SK-N-SH (cell line): ENCODE measurements around the gene SMCP. TPM values are rescaled to one million over a fixed set of nuclear protein-coding genes. Genes with fewer than 3 reads are reported as not detected.

Experiments used
- CTCF ChIA-PET: fragments of 300-600, 350-600 bp; formaldehyde crosslinking; extraction: SDS; loops from one replicate; lab custom pipeline; 2021; lab: Yijun Ruan, JAX
- POLR2A ChIA-PET: fragments of 350-600 bp; sonication (Branson Sonifier 250); formaldehyde crosslinking; extraction: SDS; loops from one replicate; lab custom pipeline; 2020; ENCODE audit warnings: antibody characterized with exemption, inconsistent platforms; lab: Yijun Ruan, JAX
- DNase-seq: peaks from one replicate; pipeline ENCODE4 v3.0.0; 2012
- H2AFZ ChIP-seq: fragments of 200-600 bp; sonication (generic); 2 replicates; pipeline ENCODE4 v1.8.1; 2016; ENCODE audit warnings: antibody characterized with exemption, mild to moderate bottlenecking, low read depth
- H3F3A ChIP-seq: fragments of 200-600 bp; sonication (generic); replicated peaks from 2 replicates; pipeline ENCODE3; 2016; ENCODE audit warnings: antibody characterized with exemption, mild to moderate bottlenecking; ENCODE audit not compliant: insufficient read depth
- H3K27ac ChIP-seq, 2 experiments: fragments of 200-500 bp in 1 of 2; fragments of 200-600 bp in 1 of 2; sonication (Bioruptor generic) in 1 of 2; sonication (generic), shearing (Covaris generic) in 1 of 2; 2 replicates each; pipeline versions ENCODE4 v1.5.1 to v1.6.1; 2014 to 2016; ENCODE audit warnings: low read depth in 2 of 2, inconsistent platforms in 1 of 2, low read length in 1 of 2, mild to moderate bottlenecking in 1 of 2, mixed read lengths in 1 of 2
- H3K27me3 ChIP-seq: fragments of 200-600 bp; sonication (generic), shearing (Covaris generic); 2 replicates; pipeline ENCODE4 v1.6.1; 2016; ENCODE audit warnings: mixed run types; ENCODE audit not compliant: insufficient read depth
- H3K36me3 ChIP-seq, 2 experiments: fragments of 200-500 bp in 1 of 2; fragments of 200-600 bp in 1 of 2; sonication (Bioruptor generic) in 1 of 2; sonication (generic) in 1 of 2; replicated peaks in 1 of 2; 2 replicates each; pipeline versions ENCODE3 to v1.5.1; 2014 to 2016; ENCODE audit warnings: low read length in 1 of 2, mild to moderate bottlenecking in 1 of 2; ENCODE audit not compliant: insufficient read depth in 2 of 2, control insufficient read depth in 1 of 2
- H3K4me1 ChIP-seq, 2 experiments: fragments of 200-500 bp in 1 of 2; fragments of 200-600 bp in 1 of 2; sonication (Bioruptor generic) in 1 of 2; sonication (generic), shearing (Covaris generic) in 1 of 2; 2 replicates each; pipeline versions ENCODE4 v1.5.1 to v1.6.1; 2014 to 2016; ENCODE audit warnings: low read depth in 1 of 2, low read length in 1 of 2, mixed run types in 1 of 2; ENCODE audit not compliant: insufficient read depth in 2 of 2, control insufficient read depth in 1 of 2
- H3K4me2 ChIP-seq: fragments of 200-600 bp; sonication (generic), shearing (Covaris generic); 2 replicates; pipeline ENCODE4 v1.6.1; 2017; ENCODE audit warnings: mixed run types
- H3K4me3 ChIP-seq, 2 experiments: fragments of 200-500 bp in 1 of 2; fragments of 200-600 bp in 1 of 2; sonication (Bioruptor generic) in 1 of 2; sonication (generic), shearing (Covaris generic) in 1 of 2; 2 replicates each; pipeline versions ENCODE4 v1.5.1 to v1.8.1; 2014 to 2016; ENCODE audit warnings: low read depth in 2 of 2, inconsistent platforms in 1 of 2, low read length in 1 of 2, mild to moderate bottlenecking in 1 of 2, mixed read lengths in 1 of 2, moderate library complexity in 1 of 2
- H3K79me2 ChIP-seq: fragments of 200-600 bp; sonication (generic); 2 replicates; pipeline ENCODE4 v1.8.1; 2017; ENCODE audit warnings: mild to moderate bottlenecking; ENCODE audit not compliant: insufficient read depth
- H3K9ac ChIP-seq: fragments of 200-600 bp; sonication (generic); 2 replicates; pipeline ENCODE4 v1.6.1; 2017; ENCODE audit warnings: mixed run types
- H3K9me2 ChIP-seq: fragments of 200-600 bp; sonication (generic); 2 replicates; pipeline ENCODE4 v1.6.1; 2017; ENCODE audit warnings: mixed run types
- H3K9me3 ChIP-seq: fragments of 200-600 bp; sonication (generic); 2 replicates; pipeline ENCODE4 v1.6.1; 2017; ENCODE audit warnings: mixed run types, mild to moderate bottlenecking, moderate library complexity
- H4K20me1 ChIP-seq: fragments of 200-600 bp; sonication (generic); 2 replicates; pipeline ENCODE4 v1.6.1; 2017; ENCODE audit warnings: mild to moderate bottlenecking, mixed run types; ENCODE audit not compliant: insufficient read depth
- EP300 ChIP-seq, 2 experiments: IDR thresholded peaks; 2 replicates each; pipeline versions ENCODE4 v1.4.0 to v1.6.1; 2012; ENCODE audit warnings: borderline replicate concordance in 1 of 2, low read depth in 1 of 2, low read length in 1 of 2
- FOSL2 ChIP-seq: IDR thresholded peaks from 2 replicates; pipeline ENCODE4 v1.4.0; 2012; ENCODE audit warnings: low read depth, mild to moderate bottlenecking, moderate library complexity, borderline replicate concordance
- FOXJ3 ChIP-seq: sonication (generic); formaldehyde crosslinking; IDR thresholded peaks from 2 replicates; pipeline ENCODE4 v1.5.1; 2020; ENCODE audit warnings: mild to moderate bottlenecking, missing genetic modification reagents
- FOXM1 ChIP-seq: IDR thresholded peaks from 2 replicates; pipeline ENCODE4 v1.4.0; 2012; ENCODE audit warnings: low read depth, mild to moderate bottlenecking
- GATA2 ChIP-seq: sonication (generic); formaldehyde crosslinking; IDR thresholded peaks from 2 replicates; pipeline ENCODE4 v1.5.0; 2020; ENCODE audit warnings: mild to moderate bottlenecking, missing genetic modification reagents
- IRF3 ChIP-seq: fragments of 150-350 bp; IDR thresholded peaks from 2 replicates; pipeline ENCODE4 v1.6.1; 2016; ENCODE audit warnings: mild to moderate bottlenecking, low read depth, low read length
- MEF2A ChIP-seq: IDR thresholded peaks from 2 replicates; pipeline ENCODE4 v1.4.0; 2012; ENCODE audit warnings: low read depth, borderline replicate concordance
- NFIC ChIP-seq: IDR thresholded peaks from 2 replicates; pipeline ENCODE4 v1.4.0; 2012; ENCODE audit warnings: borderline replicate concordance
- NRF1 ChIP-seq: IDR thresholded peaks from 2 replicates; pipeline ENCODE4 v1.6.1; 2012; ENCODE audit warnings: low read depth, mild to moderate bottlenecking, low read length
- POLR2AphosphoS5 ChIP-seq: IDR thresholded peaks from 2 replicates; pipeline ENCODE4 v1.6.1; 2012; ENCODE audit warnings: low read depth, low read length
- RAD21 ChIP-seq: IDR thresholded peaks from 2 replicates; pipeline ENCODE4 v1.6.1; 2012; ENCODE audit warnings: mild to moderate bottlenecking, low read length
- RXRA ChIP-seq: IDR thresholded peaks from 2 replicates; pipeline ENCODE4 v1.4.0; 2012; ENCODE audit warnings: low read depth, mild to moderate bottlenecking, borderline replicate concordance
- TCF12 ChIP-seq: IDR thresholded peaks from 2 replicates; pipeline ENCODE4 v1.4.0; 2012
- TEAD4 ChIP-seq: IDR thresholded peaks from 2 replicates; pipeline ENCODE4 v1.4.0; 2012; ENCODE audit warnings: mild to moderate bottlenecking, borderline replicate concordance; ENCODE audit not compliant: insufficient read depth
- YY1 ChIP-seq: IDR thresholded peaks from 2 replicates; pipeline ENCODE4 v1.4.0; 2012; ENCODE audit warnings: low read depth, mild to moderate bottlenecking
- WGBS: methylation state at CpG from one replicate; pipeline ENCODE4 v1.1.6; 2017; ENCODE audit warnings: low lambda C conversion rate; 5-methylcytosine and 5-hydroxymethylcytosine counted together
- polyA plus RNA-seq, 3 experiments: library from polyadenylated mRNA; depleted of rRNA; stranded (reverse); fragments of >200 nt; gene quantifications; 2 replicates each; pipeline ENCODE4 v1.2.3, GENCODE V29; 2012
- TF ChIP-seq, protein P1 (sequence below): IDR thresholded peaks from 2 replicates; pipeline ENCODE4 v1.4.0; 2012; ENCODE audit warnings: low read depth, borderline replicate concordance
- TF ChIP-seq, protein P2 (sequence below): fragments of 200-600 bp; sonication (generic); IDR thresholded peaks from 2 replicates; pipeline ENCODE4 v1.6.1; 2017; ENCODE audit warnings: antibody characterized with exemption, mild to moderate bottlenecking, moderate library complexity
- TF ChIP-seq, protein P3 (sequence below): IDR thresholded peaks from 2 replicates; pipeline ENCODE4 v1.6.1; 2012; ENCODE audit warnings: mild to moderate bottlenecking, low read depth, low read length, moderate library complexity
- TF ChIP-seq, protein P4 (sequence below): IDR thresholded peaks from 2 replicates; pipeline ENCODE4 v1.4.0; 2012; ENCODE audit warnings: low read depth
- TF ChIP-seq, protein P5 (sequence below): fragments of 150-350 bp; IDR thresholded peaks from 2 replicates; pipeline ENCODE4 v1.6.1; 2017; ENCODE audit warnings: antibody characterized with exemption, low read length, low read depth, borderline replicate concordance

SMCP gene
- polyA plus RNA-seq, 1 of the 3 experiments (the other 2 are of a cell fraction), result not detected

DNA sequence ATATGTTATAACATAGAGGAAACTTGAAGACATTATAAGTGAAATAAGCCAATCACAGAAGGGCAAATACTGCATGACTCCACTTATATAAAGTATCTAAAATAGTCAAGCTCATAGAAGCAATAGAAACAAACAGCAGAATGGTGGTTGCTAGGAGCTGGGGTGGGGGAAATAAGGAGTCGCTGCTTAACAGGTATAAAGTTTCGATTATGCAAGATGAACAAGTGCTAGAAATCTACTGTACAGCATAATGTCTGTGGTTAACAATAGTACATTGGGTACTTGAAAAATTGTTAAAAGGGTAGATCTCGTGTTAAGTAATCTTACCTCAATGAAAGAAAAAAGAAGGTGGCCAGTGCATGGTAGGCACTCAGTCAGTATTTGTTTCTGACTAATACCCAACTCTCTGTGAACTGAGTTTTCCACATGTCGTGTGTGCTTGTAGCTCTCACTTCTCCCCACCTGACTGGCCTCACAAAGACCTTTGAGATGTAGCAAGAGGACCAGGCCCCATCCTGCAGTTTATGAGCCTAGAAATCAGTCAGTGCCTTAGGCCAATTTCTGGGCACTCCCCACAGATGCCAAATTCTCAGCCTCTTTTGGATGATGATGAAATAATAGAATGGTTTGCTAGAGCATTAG is 54.2 kb downstream of the SMCP start (continued):
- TF ChIP-seq EP300 (IDR thresholded peaks at IDR 0.05; ENCODE audit: borderline replicate concordance in 1 of 2, low read depth in 1 of 2, low read length in 1 of 2) (no peak), FOSL2 (no peak), YY1 (no peak), MEF2A (no peak)
- TF ChIP-seq, protein P1, sequence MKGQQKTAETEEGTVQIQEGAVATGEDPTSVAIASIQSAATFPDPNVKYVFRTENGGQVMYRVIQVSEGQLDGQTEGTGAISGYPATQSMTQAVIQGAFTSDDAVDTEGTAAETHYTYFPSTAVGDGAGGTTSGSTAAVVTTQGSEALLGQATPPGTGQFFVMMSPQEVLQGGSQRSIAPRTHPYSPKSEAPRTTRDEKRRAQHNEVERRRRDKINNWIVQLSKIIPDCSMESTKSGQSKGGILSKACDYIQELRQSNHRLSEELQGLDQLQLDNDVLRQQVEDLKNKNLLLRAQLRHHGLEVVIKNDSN, result no peak

DNA sequence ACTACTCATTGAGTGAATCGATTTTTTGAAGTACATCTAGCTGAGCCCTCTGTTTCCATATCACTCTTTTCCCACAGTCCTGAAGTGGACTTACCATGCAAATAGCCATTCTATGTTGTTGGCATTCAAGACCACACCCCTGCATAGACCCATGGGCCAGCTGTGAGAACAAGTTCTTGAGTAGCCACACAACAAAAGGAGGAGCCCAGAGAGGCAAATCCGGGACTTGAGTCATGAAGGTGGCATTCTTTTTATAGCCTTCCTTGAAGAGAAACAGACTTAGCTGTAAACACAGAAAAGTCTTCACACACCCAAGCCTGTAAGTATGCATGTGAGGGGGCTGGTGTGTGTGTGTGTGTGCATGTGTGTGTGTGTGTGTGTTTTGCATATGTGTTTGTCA is 55.1 kb downstream of the SMCP start:
- no peaks in the 10 kb centered on the region for H3K4me1 ChIP-seq
- DNase-seq, result no peak
- H3K4me3 ChIP-seq, result no peak overlapping the region
- H4K20me1 ChIP-seq, result no peaks in the 10 kb centered on the region
- H3F3A ChIP-seq, result no peaks in the 10 kb centered on the region
- TF ChIP-seq, protein P2, sequence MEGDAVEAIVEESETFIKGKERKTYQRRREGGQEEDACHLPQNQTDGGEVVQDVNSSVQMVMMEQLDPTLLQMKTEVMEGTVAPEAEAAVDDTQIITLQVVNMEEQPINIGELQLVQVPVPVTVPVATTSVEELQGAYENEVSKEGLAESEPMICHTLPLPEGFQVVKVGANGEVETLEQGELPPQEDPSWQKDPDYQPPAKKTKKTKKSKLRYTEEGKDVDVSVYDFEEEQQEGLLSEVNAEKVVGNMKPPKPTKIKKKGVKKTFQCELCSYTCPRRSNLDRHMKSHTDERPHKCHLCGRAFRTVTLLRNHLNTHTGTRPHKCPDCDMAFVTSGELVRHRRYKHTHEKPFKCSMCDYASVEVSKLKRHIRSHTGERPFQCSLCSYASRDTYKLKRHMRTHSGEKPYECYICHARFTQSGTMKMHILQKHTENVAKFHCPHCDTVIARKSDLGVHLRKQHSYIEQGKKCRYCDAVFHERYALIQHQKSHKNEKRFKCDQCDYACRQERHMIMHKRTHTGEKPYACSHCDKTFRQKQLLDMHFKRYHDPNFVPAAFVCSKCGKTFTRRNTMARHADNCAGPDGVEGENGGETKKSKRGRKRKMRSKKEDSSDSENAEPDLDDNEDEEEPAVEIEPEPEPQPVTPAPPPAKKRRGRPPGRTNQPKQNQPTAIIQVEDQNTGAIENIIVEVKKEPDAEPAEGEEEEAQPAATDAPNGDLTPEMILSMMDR, result no peak
- TF ChIP-seq NRF1, result no peak
- TF ChIP-seq, protein P3, sequence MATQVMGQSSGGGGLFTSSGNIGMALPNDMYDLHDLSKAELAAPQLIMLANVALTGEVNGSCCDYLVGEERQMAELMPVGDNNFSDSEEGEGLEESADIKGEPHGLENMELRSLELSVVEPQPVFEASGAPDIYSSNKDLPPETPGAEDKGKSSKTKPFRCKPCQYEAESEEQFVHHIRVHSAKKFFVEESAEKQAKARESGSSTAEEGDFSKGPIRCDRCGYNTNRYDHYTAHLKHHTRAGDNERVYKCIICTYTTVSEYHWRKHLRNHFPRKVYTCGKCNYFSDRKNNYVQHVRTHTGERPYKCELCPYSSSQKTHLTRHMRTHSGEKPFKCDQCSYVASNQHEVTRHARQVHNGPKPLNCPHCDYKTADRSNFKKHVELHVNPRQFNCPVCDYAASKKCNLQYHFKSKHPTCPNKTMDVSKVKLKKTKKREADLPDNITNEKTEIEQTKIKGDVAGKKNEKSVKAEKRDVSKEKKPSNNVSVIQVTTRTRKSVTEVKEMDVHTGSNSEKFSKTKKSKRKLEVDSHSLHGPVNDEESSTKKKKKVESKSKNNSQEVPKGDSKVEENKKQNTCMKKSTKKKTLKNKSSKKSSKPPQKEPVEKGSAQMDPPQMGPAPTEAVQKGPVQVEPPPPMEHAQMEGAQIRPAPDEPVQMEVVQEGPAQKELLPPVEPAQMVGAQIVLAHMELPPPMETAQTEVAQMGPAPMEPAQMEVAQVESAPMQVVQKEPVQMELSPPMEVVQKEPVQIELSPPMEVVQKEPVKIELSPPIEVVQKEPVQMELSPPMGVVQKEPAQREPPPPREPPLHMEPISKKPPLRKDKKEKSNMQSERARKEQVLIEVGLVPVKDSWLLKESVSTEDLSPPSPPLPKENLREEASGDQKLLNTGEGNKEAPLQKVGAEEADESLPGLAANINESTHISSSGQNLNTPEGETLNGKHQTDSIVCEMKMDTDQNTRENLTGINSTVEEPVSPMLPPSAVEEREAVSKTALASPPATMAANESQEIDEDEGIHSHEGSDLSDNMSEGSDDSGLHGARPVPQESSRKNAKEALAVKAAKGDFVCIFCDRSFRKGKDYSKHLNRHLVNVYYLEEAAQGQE, result no peak
- TF ChIP-seq GATA2 (CRISPR knock-in tag), result no peak
- TF ChIP-seq, protein P4, sequence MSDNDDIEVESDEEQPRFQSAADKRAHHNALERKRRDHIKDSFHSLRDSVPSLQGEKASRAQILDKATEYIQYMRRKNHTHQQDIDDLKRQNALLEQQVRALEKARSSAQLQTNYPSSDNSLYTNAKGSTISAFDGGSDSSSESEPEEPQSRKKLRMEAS, result no peak
- no peak for TF ChIP-seq TCF12
- TF ChIP-seq FOXJ3, result no peak
- no peak for TF ChIP-seq RAD21
- TF ChIP-seq POLR2AphosphoS5, result no peak
- TF ChIP-seq EP300 (IDR thresholded peaks at IDR 0.05; ENCODE audit: borderline replicate concordance in 1 of 2, low read depth in 1 of 2, low read length in 1 of 2), result no peak
- no peak for TF ChIP-seq RXRA
- no peak for TF ChIP-seq TEAD4
- no peak for TF ChIP-seq FOXM1
- TF ChIP-seq NFIC, result no peak
- TF ChIP-seq, protein P5, sequence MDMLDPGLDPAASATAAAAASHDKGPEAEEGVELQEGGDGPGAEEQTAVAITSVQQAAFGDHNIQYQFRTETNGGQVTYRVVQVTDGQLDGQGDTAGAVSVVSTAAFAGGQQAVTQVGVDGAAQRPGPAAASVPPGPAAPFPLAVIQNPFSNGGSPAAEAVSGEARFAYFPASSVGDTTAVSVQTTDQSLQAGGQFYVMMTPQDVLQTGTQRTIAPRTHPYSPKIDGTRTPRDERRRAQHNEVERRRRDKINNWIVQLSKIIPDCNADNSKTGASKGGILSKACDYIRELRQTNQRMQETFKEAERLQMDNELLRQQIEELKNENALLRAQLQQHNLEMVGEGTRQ, result no peak
- TF ChIP-seq IRF3, result no peak
- TF ChIP-seq, protein P1, result no peak
- no peak overlapping the region for H3K4me2 ChIP-seq
- ChIA-PET POLR2A (no interaction called here), CTCF (no interaction called here)
- H3K36me3 ChIP-seq, result no peaks in the 10 kb centered on the region
- H3K9me2 ChIP-seq, result no peaks in the 10 kb centered on the region
- 0% methylated on average over 2 of the region's 2 CpGs for WGBS
- no peak overlapping the region for H3K9ac ChIP-seq
- H3K27me3 ChIP-seq, result peaks cover 11% of the 10 kb centered on the region; the same call in 1 of the 2 replicates
- no peak overlapping the region for H3K27ac ChIP-seq
- no peaks in the 10 kb centered on the region for H3K9me3 ChIP-seq
- no peak overlapping the region for H2AFZ ChIP-seq
- no peaks in the 10 kb centered on the region for H3K79me2 ChIP-seq
